Femur (tissue), 1 donor: ENCODE results near the gene MYBPH.

Experiments used
- DNase-seq: peaks from one replicate; pipeline ENCODE4 v3.0.0-alpha.2; 2017

The MYBPH gene

DNA sequence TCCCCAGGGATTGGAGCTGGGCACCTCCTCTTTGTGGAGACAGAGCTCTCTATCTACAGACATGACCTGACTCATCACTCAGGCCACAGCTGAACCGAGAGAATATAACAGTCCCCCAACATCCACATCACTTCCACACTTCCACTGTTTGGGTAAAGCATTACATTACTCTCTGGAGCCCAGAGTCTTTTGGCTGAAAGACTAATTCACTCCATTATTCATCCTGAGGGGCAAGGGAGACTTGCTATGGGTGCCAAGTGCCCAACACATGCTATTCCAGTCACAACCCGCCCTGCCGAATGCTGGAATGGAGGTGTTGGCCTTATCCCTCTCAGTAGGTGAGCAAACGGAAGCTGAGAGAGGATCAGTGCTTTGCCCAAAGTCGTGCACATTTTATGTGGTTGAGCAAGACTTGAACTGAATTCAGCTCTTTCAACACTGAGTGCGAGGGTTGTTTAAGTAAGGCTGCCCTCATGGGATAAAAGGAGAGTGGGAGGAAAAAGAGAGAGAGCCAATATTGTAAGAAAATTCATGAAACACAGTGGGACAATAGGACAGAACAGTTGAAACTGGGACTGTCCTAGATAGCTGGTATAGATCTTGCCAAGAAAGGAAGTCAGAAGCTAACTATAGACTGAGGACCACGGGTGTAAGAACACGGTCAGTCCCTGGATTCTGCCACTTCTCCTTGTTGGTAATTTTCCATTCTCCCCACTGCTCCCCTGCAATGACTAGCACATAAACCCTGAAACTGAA is 24.4 kb upstream of the MYBPH start:
- DNase-seq = no peak

DNA sequence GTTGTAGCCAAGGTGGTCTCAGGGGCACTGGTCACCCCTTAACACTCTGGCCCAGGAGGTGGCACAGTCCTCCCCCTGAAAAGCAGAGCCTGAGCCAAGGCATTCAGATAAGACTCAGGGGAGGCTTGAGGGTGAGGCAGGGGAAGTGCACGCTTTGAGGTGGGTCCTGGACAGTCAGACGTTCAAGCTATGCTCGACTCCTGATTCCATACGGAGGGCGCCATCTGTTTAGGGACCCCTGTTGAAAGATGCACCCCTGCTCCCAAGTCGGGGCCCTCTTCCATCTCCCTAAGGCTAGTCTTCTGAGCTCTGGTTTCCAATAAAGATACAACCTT is 23.8 kb upstream of the MYBPH start:
- DNase-seq = no peak

DNA sequence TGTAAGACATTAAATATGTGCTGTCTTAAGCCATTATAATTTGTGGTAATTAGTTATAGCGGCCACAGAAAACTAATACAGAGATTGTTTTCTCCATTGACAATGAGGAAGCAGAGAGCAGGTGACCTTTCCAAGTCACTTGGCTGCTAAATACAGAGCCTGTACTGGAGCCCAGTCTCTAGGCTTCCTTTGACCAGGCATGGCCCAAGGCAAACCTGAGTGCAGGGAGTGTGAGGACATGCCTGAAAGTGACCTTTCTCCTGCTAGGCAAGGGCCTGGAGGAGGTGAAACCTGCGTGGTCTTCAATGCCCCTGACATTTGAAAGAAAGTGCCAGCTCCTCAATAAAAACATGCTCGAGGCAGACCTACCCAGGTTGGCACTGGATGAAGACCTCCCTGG is 23.4 kb upstream of the MYBPH start:
- no peak for DNase-seq

DNA sequence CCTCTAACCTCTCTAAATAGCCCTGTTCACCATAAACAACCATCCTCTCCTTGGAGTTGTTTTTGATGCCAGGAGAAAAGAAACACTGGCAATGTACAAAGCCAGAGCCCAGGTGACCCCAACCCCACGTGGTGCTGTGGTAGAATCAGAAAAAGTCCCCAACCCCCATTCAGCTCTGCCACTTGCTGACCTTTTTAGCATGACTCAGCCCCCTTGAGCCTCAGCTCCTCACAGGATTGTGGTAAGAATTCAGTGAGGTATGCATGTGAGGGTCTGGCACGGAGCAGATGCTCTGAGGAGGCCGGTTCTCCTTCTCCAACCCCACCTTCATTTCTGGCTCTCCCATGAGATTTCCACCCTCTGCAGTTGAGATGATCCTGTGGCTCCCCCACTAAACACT is 22.0 kb upstream of the MYBPH start:
- no peak for DNase-seq

DNA sequence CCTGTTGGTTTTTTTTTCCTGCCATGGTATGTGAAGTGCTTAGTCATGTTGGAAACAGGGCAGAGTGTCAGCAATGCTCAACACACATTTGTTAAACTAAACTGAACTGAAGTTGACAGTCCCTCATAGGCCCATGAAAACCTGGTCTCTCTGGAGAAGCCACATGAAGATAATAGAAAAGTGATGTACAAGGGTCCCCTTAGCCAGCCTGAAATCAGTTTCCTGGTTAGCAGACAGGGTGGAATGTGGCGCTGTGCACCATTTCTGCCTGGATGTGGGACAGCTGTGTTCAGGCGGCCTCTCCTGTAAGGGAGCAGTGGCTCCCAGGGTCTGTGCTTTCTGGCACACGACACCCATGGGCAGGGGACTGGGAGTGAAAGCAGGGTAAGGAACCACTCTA is 20.7 kb upstream of the MYBPH start:
- no peak for DNase-seq

DNA sequence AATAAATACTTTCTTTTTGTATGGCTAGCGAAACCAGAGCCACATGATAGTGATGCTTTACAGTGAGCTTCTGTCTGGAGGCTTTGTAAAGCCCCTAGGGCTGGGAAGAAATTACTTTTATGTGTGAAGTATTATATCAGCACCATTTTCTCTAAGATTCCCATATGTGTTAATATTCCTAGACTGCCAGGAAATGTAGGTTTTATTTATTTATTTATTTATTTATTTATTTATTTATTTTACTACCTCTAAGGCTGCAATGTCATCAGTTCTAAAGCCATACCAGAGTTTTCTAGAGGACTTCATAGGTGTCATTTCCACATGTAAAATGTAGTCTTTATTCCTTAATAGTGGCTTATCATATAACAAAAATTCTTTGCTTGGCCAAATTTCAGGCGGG is 15.3 kb upstream of the MYBPH start:
- DNase-seq = no peak

DNA sequence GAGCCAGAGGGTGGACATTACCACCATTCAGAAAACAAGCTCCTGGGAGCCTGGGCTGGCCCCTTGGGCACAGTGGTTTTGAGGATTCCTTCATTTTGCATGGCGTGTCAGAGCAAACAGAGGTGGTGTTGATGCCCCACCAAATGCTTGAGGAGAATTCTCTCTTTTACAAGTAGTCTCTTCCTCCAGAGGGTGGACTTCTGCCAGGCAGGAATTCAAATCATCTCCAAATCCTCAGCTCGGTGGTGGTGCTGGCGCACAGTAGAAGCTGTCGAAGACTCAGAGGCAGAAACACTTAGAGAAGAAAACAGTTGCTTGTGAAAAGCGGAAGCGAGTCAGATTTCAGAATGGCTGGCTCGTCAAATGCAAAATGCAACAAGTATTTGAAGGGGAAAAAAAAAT is 14.3 kb upstream of the MYBPH start:
- no peak for DNase-seq

DNA sequence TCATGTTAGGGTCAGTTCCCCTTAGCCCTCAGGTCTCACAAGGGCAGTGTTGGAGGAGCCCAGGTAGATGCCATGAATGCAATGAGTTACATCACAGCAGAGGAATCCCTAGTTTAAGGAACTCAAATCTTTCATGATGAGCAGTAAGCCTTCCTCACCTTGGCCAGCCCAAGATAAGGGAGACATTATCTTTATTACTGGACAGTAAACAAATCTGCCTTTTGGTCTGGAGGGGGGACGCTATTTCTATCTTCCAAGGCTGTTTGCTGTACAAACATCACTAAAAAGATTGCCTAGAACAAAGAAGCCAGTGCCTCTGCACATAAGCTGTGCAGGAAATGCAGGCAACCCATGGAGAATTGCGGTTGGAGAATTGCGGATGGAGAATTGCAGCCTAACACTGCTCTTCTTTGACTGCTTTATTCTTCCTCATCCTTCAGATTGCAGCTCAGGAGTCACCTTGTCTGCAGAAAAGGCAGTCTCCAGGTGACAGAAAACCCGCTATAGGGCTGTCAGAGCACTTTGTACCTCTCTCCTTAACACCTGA is 13.1 kb upstream of the MYBPH start:
- no peak for DNase-seq

DNA sequence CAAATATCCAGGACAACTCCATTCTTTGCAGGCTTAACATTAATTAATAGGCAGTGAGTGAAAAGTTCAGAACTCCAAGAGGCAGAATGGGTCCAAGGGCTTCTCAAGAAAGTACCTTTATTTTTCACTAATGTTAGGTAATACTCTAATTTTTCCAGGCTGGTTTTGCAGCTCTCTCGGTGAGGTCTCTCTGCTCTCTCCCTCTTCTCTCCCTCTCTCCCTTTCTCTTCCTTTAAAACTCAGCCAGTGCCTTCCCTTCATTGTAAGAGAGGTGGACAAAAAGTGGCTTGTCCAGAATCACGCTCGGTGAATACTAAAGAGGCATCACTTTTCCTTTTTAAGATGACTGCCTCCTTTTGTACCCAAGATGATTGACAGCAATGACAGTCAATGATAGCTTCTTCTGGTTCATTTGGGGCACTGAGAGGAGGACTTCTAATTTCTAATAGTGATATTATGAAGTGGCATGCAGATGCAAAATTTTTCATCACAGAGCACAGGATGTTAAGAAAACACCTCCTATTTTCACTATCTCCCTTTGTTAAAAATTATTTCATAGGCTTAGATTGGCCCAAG is 12.2 kb upstream of the MYBPH start:
- DNase-seq = no peak

DNA sequence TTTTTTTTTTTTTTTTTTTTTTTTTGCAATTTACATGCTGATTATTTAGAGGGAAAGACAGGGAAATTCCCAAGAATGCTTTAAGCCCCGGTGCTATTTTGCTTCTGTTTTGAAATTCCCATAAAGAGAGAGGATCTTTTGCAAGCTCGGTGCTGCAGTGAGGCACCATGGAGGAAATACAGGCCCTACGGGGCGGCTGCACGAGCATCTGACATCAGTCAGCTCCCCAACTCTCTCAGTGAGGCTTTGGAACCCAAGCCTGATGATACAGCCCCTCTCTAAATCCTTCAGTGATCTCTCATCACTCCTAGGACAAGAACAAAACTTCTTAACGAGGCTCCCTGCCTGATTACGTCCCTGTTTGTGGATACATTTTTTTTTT is 11.7 kb upstream of the MYBPH start:
- no peak for DNase-seq

DNA sequence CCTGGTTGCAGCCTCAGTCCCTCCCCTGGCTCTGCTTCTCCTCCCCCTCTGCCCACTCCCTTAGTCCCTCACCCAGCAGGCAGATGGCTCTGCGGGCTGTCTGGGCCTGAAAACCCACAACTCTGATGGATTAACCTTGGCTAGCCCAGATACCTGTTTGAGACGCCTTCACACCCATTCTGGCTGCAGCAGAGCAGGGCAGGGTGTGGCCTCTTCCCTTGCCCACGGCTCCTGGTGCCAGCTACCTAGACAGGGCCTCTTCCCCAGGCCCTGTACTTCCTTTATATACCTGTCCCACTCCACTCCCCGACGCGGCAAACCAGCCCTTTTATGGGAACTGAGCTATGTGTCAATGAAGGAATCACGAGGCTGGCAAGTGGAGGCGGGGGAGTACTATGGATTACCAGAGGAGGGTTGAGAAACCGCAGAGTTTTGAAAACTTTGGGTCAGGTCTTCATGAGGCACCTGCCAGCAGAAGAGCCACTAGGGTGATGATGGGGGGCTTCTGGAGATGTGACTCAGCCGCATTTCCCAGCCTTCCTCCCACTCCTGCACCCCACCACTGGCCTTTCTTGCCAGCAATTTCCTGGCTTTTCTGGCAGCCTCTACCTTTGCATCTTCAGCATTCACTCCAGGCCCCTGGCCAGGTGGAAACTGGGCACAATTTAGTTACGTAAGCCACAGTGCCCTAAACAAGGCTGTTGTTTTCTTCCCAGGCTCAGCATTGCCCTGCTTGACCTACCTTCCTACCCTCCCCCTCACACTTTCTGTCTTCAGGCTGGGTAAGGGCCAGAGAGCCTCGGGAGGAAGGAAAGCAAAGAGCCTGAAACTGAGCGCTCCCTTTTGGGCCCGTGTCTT is 11.0 kb upstream of the MYBPH start, which contains the start of gene CHI3L1:
TSS of gene CHI3L1 (minus strand) at position 259 of the 858 bp plus-strand sequence. CDS start at position 178, 81 bp downstream.
- no peak for DNase-seq

DNA sequence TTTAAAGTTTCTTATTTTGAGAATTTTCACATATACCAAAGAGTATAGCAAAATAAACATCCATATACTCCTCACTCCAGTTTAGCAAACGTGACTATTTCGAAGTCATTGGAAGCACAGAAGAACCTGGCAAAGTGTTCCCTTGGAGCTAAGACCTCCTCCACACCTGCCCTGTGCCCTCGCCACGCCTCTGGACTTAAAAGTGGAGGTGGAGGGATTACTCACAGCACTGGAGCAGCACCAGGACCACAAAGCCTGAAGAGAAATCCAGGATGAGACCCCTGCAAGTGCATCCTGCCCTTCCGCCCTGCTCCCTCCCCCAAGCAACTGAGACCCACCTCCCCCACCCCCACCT is 10.4 kb upstream of the MYBPH start:
- DNase-seq = no peak

DNA sequence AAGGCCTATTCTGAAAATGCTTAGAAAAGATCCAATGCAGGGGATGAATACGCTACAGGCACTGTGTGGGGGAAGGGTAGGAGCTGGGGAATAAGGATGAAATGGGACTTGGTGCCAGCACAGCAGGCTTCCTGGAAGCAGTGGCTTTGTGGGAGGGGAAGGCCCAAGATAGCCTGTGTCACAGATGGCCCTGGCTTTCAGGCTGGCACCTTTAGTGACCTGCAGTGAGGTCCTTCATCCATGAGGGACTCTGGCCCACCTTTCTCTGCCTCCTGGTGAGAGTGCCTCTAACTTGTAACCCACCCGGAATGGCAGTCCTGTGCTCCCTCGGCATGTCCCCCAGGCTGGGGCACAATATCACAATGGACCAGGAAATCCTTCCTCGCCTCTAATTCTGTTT is 10.0 kb upstream of the MYBPH start:
- no peak for DNase-seq

DNA sequence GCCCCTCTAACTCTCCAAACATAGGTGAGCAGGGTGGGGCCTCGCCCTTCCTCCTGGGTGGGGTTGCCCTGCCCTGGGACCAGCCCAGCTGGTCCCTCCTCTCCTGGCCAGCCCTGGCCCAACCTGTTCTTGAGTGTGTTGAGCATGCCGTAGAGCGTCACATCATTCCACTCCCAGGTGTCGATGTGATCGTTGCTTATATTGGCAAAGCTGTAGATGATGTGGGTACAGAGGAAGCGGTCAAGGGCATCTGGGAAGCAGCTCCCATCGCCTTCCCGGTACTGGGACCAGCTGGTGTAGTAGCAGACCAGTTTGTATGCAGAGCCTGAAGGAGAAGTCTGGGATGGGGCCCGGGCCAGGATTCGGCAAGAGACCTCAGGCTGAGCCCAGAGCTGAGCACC is 9.4 kb upstream of the MYBPH start:
- DNase-seq = no peak

DNA sequence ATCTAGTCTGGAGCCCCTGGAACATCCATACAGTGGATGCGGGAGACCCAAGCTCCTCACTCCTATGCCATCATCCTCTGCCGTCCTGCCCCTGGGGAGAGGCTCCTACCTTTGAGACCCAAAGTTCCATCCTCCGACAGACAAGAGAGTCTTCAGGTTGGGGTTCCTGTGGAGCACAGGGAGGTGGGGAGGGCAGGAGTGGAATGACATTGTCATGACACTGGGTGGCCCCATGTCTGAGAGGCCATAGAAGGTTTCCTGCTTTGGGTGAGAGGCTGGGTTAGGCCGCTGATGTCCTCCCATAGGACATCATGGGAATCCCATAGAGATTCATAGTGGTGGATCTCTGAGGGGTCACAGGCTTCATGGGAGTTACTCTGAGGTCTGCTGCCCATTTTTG is 8.8 kb upstream of the MYBPH start:
- no peak for DNase-seq

DNA sequence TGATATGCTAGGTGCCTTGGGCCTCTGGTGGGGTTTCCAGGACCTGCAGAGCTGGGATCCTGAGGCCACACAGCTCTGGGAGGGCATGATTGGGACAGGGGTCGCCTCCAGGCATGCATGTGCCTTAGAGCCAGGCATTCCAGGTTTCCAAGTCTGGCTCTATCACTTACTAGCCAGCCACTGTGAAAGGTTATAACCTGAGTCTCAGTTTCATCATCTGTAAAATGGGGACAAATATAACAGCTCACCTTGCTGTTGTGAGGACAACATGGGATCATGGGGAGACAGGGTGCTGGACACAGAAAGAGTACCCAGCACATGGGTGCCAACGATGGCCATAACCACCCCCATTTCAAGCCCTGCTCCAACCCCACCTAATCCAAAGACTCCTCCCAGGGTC is 8.2 kb upstream of the MYBPH start:
- DNase-seq = no peak

DNA sequence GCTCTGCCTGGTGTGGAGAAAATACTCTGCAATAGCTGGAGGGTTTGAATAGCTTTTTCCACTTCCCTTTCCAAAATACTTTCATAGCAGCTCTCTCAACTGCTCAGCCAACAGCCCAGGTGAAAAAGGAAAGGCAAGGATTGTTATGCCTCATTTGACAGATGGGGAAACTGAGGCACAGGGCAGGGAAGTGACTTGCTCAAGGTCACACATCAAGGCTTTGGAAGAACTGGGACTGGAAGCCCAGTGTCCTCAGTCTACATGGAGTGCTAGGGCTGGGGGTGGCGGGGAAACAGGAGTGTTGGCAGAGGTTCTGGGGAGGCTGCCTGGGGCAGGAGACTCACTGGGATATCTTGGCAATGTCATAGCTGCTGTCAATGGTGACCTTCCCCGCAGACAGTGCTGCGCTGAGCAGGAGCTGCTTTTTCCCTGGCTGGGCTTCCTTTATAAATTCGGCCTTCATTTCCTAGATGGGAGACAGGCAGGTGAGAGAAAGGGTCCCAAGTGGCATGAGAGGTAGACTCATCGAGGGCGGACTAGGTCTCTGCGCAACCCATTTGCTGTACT is 6.8 kb upstream of the MYBPH start:
- DNase-seq = no peak

DNA sequence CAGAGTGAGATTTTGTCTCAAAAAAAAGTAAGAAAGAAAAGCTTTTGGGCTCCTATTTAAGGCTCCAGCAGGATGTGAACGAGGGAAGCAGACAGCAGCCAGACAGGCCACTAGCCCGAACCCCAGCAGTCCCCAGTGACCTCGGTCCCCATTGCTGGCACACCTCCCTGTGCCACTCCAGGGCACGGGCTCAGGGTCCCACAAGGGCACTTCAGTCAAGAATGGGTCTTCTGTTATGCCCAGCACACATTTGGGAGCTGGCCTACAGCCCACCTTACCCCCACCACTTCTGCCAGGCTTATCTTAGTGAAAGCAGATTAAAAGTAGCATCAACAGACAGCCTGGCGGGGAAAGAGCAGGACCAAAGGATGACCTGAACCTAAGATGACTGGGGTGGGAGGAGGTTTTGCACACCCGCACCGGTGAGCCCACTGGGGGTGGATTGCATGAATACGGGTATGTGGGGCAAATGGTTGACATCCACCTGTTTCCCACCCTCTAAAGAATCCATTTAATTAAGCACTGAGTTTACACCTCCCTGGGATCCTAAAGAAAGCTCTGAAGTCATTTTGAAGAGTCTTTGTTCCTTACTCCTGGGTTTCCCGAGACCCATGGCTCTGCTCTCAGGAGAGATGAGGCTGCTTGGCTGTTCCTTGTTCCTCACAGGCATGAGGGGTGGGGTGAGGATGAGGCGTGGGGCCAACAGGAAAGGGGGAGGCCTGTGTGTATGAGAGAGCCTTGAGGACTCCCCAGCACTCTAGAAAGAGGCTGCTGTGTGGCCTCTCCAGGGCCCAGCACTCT is 6.2 kb upstream of the MYBPH start:
- DNase-seq = no peak

DNA sequence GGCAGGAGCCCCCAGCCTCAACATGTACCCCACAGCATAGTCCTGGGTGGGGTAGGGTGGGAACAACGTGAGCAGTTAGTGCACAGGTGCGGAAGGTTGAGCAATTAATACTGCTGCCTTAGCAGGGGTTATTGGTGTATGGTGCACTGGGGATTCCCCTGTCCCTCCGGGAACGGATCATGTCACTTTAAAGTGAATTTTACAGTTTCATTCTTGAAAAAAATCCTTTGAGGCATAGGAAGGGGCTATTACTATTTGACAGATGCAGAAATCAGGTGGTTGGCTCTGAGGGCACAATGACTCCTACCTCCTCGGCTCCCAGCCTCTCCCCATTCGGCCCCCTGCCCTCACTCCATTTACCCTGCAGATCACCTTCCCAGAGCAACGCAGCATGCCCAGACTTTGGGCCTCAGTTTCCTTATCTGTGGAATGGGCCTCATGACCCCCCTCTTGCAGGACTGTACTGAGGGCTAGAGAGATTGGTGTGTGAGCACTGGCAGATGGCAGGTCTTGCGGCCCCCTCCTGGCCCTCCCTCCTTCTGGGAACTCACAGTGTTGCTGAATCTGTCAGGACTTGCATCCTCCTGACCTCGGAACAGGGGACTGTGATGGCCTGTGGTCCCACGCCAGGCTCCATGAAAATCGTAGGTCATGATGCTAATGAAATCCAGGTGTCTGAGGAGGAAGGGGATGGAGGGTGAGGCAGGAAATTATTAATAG is 5.1 kb upstream of the MYBPH start:
- DNase-seq = no peak

DNA sequence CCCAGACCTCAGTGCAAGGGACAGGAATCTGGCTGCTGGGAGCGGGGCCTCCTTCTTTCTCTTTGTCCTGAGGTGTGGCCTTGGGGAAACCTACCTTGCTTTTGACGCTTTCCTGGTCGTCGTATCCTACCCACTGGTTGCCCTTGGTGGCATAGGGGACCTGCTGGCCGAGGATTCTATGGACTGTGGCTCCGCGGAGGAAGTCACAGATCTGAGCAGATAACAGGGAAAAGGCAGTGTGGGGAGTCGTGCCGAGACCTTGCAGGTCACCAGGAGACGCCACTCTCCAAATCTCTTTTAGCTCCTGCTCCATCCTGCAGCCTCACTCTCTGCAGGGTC is 4.0 kb upstream of the MYBPH start:
- DNase-seq = no peak

DNA sequence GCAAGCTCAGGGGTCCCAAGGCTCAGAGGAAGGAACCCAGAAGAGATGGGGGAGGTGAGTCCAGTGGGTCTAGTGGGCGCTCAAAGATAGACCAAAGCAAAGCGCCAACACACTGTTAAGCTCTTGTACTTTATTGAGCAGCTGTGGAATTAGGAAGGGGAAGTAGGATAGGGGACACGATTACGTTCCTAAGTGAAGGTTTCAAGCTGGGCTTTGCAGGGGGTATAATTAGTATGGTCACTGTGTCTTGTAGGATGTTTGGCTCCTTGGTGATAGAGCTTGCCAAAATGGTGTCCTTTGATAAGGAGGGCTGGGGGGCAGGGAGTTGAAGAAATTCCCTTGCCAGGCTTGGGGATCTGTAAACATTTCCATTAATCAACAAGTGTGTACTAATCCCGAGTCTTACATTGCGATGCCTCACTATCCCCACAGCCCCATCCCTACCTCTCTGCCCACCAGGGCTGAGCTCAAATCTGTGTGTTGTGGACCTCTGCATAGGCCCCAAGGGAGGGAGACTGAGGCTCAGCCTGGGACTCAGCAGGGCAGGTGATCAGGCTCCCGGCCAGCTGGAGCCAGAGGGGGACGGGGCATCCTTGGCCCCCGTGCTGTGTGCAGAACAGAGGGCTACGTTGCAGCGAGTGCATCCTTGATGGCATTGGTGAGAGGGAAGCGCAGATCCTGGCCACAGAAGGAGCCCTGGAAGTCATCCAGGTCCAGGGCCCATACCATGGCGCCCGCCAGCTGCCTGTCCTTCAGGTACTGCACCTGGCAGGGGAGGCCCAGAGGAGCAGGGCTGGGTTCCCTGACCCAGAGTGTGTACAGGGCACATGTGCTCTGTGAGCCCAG is 3.4 kb upstream of the MYBPH start:
- no peak for DNase-seq
